Transverse colon (tissue), 4 donors: ENCODE results near the gene IFNL3.

Source experiments
- CTCF ChIP-seq, 5 experiments: fragments of 200-600 bp in 3 of 5; fragments of 450-650 bp in 2 of 5; sonication (generic) in 3 of 5; IDR thresholded peaks; 1 replicate in 2 of 5; 2 replicates in 3 of 5; pipeline ENCODE4 v1.5.1; 2016 to 2017; ENCODE audit warnings: antibody characterized with exemption in 5 of 5, inconsistent platforms in 3 of 5, mild to moderate bottlenecking in 2 of 5, moderate library complexity in 1 of 5
- EP300 ChIP-seq: sonication (generic); formaldehyde crosslinking; IDR thresholded peaks from one replicate; pipeline ENCODE4 v1.6.1; 2017; ENCODE audit warnings: antibody characterized with exemption, low read depth
- POLR2A ChIP-seq: fragments of 450-650 bp; IDR thresholded peaks from one replicate; pipeline ENCODE4 v1.6.1; 2016; ENCODE audit warnings: antibody characterized with exemption, mild to moderate bottlenecking, moderate library complexity
- POLR2AphosphoS5 ChIP-seq, 3 donors: sonication (generic); formaldehyde crosslinking; IDR thresholded peaks; one replicate each; pipeline ENCODE4 v1.6.1; 2016; ENCODE audit warnings: antibody characterized with exemption in 3 of 3

- no peak for TF ChIP-seq CTCF (IDR thresholded peaks at IDR 0.05)
- TF ChIP-seq POLR2A, result no peak
- no peak for TF ChIP-seq EP300
- no peak for TF ChIP-seq POLR2AphosphoS5 (IDR thresholded peaks at IDR 0.05)
Measured at GRCh38 chr19:39232708-39233107, 12.1 kb downstream of the IFNL3 start.
